Stimulated activated CD8-positive, alpha-beta memory T cell treated with anti-CD3 and anti-CD28 coated beads, Interleukin-4, amount 100 ng/mL, for 48 hours (primary cell): ENCODE data around the gene NOL9.

Experiments
- DNase-seq: peaks from one replicate; pipeline ENCODE4 v3.0.0-alpha.2; 2020

Gene NOL9

DNA sequence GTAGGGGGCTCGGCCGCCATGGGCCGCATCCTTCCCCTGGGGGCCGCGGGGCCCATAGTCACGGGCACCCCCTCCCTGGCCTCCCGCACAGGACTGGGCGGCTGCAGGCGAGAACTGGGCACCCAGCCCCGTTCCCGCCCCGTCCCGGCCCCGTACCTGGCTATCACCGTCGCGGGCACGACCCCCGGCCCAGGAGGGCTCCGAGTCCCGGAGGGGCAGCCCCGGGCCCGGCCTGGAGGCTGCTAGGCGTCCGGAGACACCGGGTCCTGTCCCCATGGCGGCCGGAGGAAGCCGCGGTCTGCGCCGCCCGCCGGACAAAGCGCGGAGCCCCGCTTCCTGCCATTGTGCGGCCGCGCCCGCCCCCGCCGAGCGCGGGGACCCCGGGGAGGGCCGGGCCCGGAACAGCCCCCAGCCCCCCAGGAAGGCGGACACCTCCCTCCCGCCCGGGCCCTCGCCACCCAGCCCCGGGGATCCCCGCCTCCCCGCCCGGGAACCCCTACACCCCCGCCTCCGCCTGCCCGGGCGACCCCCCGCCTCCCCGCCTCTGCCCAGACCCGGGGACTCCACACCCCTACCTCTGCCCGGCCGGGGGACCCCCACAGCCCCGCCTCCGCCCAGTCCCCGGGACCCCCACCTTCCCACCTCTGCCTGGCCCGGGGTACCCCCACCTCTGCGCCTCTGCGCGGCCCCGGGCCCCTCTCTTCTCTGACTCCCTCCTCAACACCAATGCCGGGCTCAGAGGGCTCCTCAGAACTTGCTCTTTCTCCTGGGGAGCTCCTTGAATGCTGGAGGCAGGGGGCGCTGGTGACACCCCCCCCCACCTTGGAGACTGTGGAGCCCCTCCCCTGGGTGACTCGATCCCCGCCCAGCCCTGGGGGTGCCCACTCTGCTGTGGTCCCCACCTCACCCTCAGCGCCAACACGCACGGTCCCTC lies 68.9 kb downstream of the NOL9 start:
- DNase-seq, result no peak

DNA sequence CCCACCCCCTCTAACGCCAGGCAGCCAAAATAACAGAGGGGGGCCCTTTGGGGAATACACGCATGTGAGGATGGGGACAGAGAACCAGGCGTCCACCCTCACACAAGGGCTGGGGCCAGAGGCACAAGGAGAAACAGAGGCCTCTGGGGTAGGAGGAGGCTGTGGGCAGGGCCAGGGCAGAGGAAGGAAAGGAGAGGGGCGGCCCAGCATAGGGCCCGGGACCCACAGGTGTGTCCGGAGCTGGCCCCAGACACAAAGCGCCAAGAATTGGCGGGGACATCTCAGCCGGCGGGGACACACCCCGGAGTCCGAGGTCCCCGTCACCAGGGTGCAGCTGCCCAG lies 69.5 kb downstream of the NOL9 start:
- DNase-seq, result no peak

GRCh38 chr1:6483761-6484117 lies 70.6 kb downstream of the NOL9 start:
- no peak for DNase-seq

DNA sequence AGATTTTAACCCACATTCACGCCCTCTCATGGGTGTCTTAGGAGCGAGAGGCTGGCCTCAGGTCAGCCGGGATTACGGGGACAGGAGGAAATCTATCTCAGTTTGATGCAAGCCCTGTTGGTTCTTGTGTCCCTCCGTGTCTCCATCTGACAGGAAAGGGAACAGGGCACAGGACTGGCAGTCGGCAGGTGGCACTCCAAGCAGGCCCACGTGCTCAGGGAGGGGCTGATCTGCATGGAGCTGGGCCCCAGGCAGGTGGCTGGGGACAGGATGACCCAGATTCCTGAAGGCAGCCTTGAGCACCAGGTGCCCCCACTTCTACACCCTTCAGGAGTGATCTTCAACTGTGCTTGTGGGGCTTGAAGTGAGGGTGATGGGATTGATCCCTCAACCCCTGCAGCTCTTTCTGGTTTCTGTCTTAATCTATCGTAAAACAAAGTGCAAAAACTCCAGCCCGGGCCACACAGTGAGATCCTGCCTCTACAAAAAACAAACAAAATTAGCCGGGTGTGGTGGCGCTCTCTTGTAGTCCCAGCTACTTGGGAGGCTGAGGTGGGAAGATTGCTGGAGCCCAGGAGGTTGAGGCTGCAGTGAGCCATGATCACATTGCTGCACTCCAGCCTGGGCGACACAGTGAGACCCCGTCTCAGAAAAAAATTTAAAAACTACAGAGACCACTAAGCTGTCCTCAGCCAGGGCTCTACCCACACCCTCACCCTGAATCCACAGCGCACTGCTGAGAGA lies 71.1 kb downstream of the NOL9 start:
- no peak for DNase-seq

DNA sequence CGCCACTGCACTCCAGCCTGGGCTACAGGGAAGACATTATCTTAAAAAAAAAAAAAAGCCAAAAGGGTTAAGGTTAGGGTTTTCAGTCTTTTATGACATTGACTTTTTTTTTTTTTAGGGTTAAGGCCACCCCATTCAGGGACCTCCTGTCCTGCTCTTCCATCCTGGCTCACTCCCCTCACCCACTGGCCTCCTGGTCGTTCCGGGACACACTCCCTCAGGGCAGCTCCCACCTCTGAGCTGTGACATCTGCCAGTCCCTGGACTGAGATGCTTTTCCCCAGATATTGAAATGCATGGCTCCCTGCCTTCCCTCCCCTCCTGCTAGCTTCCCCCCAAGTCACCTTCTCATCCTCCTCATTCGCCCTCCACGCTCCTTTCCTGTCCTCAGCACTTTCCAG lies 72.5 kb downstream of the NOL9 start:
- DNase-seq, result no peak

DNA sequence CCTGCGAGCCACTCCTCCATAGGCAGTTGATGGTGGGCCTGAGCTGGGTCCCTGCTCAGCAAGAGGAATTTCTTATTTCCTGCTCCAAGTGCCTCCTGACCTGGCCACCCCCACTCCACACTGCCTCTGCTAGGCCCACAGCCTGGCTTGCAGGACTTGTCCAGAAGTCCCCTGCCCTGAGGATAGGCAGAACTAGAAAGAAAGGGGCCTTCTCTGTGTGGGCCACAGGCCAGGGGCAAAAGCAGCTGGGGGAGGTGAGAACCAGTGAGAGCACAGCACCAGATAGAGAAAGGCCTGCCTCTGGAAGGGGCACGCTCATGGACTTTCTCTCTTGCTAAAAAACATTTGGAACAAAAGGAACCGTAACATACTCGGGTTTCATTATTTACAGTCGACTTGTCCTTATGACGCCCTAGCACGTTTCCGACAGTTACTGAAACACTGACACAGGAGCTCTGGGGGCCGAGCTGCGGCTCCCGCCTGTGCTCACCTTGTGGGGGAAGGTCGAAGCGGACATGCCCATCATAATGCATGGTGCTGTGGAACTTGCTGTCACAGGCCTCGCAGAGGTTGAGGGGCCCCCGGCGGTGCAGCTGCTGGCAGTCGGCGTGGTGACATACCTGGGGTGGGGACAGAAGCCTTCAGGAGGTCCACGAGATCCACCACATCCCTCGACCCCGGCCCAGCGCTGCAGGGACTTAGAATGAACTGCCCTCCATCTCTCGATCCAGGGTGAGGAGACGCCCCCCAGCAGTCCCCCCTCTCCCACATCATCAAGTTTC lies 77.1 kb downstream of the NOL9 start:
- no peak for DNase-seq

DNA sequence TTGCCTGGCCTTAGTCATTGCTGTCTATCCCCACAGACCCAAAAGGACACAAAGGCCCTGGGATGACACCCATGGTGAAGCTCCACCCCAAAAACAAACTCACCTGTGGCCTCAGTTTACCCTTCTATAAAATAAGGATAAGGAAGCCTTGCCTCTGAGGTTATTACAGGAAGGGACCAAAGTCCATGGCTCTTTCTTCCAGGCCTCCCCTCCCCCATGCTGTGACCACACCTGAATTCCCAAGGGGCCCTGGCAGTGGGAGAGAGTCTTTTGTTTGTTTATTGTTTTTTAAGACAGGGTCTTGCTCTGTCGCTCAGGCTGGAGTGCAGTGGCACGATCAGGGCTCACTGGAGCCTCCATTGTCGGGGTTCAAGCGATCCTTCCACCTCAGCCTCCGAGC lies 77.8 kb downstream of the NOL9 start:
- DNase-seq, result no peak

GRCh38 chr1:6475381-6476133 lies 78.8 kb downstream of the NOL9 start:
- peak; percentile 86 for DNase-seq

DNA sequence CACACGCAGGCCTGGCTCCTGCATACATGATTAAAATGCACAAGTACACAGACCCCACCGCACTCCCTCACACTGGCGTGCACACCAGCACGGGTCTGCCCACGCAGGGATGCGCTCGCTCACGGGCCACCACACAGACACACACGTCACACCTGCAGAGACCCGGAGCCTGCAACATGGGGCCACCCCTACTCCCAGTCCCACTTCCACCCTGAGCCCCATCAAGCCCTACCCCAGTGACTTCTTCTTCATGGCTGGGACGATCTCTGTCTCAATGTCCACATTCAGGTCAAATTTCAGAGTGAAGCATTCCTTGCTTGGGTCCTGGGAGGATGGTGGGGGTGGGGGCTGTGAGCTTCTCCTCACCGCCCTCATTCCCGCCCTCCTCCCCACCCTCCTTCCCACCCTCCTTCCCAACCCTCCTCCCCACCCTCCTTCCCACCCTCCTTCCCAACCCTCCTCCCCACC lies 79.5 kb downstream of the NOL9 start:
- DNase-seq, result no peak

- DNase-seq, result no peak
Observed at GRCh38 chr1:6473974-6474814, 80.1 kb downstream of the NOL9 start.

DNA sequence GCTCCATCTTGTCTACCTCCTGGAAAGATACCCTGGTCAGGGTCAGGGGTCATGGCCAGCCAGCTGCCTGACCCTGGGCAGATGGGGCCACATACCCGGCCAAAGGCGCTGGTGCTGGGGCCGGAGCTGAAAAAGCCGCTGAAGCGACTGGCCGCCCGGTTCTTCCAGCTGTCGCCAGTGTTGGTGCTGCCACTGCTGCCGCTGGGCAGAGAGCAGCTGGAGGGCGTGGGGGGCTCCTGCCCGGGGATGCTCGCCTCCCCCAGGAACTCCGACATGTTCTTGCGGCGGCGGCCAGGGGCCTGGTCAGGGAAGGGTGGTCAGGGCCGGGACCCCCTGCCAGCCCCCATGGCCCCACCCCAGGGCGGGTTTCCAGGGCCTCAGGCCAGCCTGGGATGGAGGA lies 81.2 kb downstream of the NOL9 start:
- DNase-seq, result no peak

- peak; percentile 61 for DNase-seq
Observed at GRCh38 chr1:6472391-6472790, 81.9 kb downstream of the NOL9 start.

DNA sequence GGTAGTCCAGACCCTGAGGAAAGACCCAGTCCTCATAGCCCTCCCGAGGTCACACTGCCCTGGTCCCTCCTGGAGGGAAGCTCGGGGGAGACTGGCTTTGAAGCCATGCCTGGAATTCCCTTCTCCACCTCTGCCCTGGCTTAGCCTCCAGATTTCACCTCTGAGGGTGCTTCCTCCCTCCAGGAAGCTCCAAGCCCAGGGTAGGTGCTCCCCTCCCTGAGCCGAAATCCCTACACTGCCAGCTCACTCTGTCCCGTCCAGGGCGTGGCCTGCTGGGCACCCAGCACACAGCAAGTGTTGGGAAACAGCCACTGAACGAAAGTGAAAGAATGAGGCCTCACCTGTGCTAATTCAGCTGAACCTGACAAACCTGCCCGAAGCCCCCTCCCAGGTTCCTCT lies 82.3 kb downstream of the NOL9 start:
- no peak for DNase-seq
